ENCODE results near the gene OGDH. TPM values are rescaled to one million over a fixed set of nuclear protein-coding genes. Genes with fewer than 3 reads are reported as not detected.

Gene OGDH
- total RNA-seq, 6 experiments from 2014 or later = 77.8 to 88.2 (median 80.2) TPM

GRCh38 chr7:44756904-44757303 is 150.5 kb downstream of the OGDH start:
- Mint-ChIP-seq H3K36me3 (ENCODE audit: low read depth) (no peaks in the 10 kb centered on the region), H3K27ac (no peak overlapping the region)

DNA sequence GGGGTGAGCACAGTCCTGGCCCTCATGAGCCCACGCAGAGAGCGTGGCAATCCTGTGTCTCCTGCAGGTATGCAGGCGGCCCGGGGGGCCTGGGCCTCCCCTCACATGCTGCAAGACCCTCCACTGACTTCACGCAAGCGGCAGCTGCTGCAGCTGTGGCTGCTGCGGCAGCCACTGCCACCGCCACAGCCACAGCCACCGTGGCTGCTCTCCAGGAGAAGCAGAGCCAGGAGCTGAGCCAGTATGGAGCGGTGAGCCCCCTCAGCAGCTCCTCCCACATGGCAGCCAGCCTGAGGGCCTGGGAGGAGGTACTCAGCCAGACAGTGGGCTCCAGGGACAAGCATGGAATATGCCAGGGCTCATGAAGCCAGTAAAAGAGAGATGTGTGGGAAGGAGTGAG is 150.9 kb downstream of the OGDH start:
- DNase-seq = no peak
- Mint-ChIP-seq H3K36me3 (ENCODE audit: low read depth) (peaks cover 3% of the 10 kb centered on the region), H3K9me3 (no peaks in the 10 kb centered on the region), H3K27ac (no peak overlapping the region), H3K4me3 (no peak overlapping the region), H3K27me3 (ENCODE audit: insufficient read depth) (peaks cover under 1% of the 10 kb centered on the region), H3K4me1 (ENCODE audit: low read depth) (no peaks in the 10 kb centered on the region)
- TF ChIP-seq CTCF (IDR thresholded peaks at IDR 0.05) = no peak

More at GRCh38 chr7:44756904-44757303, 150.5 kb downstream of the OGDH start:
- no peak for TF ChIP-seq CTCF (IDR thresholded peaks at IDR 0.05)
- H3K27me3 Mint-ChIP-seq (ENCODE audit: insufficient read depth) = no peaks in the 10 kb centered on the region; the same call in 1 of the 2 replicates
- H3K9me3 Mint-ChIP-seq = no peaks in the 10 kb centered on the region
- DNase-seq = no peak
- no peaks in the 10 kb centered on the region for H3K4me1 Mint-ChIP-seq (ENCODE audit: low read depth)
- H3K4me3 Mint-ChIP-seq = no peak overlapping the region

- Mint-ChIP-seq H3K27me3 (ENCODE audit: insufficient read depth) (peaks cover 2% of the 10 kb centered on the region), H3K36me3 (ENCODE audit: low read depth) (peaks cover 5% of the 10 kb centered on the region), H3K4me1 (ENCODE audit: low read depth) (no peaks in the 10 kb centered on the region), H3K9me3 (no peaks in the 10 kb centered on the region), H3K27ac (no peak overlapping the region), H3K4me3 (no peak overlapping the region)
- no peak for DNase-seq
- no peak for TF ChIP-seq CTCF (IDR thresholded peaks at IDR 0.05)
These were observed 151.3 kb downstream of the OGDH start for GRCh38 chr7:44757739-44758138.

Other genes starting within 250 kb of the OGDH start
- gene NUDCD3, start 116.0 kb upstream of the OGDH start, total RNA-seq (2021; fragmentation: NEBNext Ultra II Directional; extraction: Animal tissue kit (Norgen Biotek cat#: 25700)) = 100 to 1,000 TPM in 2 of 6 experiments, 10 to 100 TPM in 4; 79.2 to 114 (median 90.6) TPM
- not detected for gene NPC1L1, start 65.3 kb upstream of the OGDH start, total RNA-seq (2021; fragmentation: NEBNext Ultra II Directional; extraction: Animal tissue kit (Norgen Biotek cat#: 25700))
- 10 to 100 TPM; 62.2 to 81.9 (median 70.1) TPM for gene DDX56, start 32.7 kb upstream of the OGDH start, total RNA-seq (2021; fragmentation: NEBNext Ultra II Directional; extraction: Animal tissue kit (Norgen Biotek cat#: 25700))
- gene TMED4, start 24.4 kb upstream of the OGDH start, total RNA-seq (2021; fragmentation: NEBNext Ultra II Directional; extraction: Animal tissue kit (Norgen Biotek cat#: 25700)) = 10 to 100 TPM; 73.7 to 89.7 (median 80.7) TPM
- 10 to 100 TPM; 33.2 to 42.4 (median 36.6) TPM for gene ZMIZ2, start 142.2 kb downstream of the OGDH start, total RNA-seq (2021; fragmentation: NEBNext Ultra II Directional; extraction: Animal tissue kit (Norgen Biotek cat#: 25700))
- gene PPIA, start 190.1 kb downstream of the OGDH start, total RNA-seq (2021; fragmentation: NEBNext Ultra II Directional; extraction: Animal tissue kit (Norgen Biotek cat#: 25700)) = 1,000 to 10,000 TPM; 2,348 to 2,538 (median 2,460) TPM
- gene H2AZ2, start 241.5 kb downstream of the OGDH start, total RNA-seq (2021; fragmentation: NEBNext Ultra II Directional; extraction: Animal tissue kit (Norgen Biotek cat#: 25700)) = 100 to 1,000 TPM; 128 to 215 (median 185) TPM